ENCODE data around the gene CDON. TPM values are rescaled to one million over a fixed set of nuclear protein-coding genes. Genes with fewer than 3 reads are reported as not detected.

Gene CDON
- total and polyA plus RNA-seq, 8 donors, result 8.6 to 16.3 (median 11.4) TPM

DNA sequence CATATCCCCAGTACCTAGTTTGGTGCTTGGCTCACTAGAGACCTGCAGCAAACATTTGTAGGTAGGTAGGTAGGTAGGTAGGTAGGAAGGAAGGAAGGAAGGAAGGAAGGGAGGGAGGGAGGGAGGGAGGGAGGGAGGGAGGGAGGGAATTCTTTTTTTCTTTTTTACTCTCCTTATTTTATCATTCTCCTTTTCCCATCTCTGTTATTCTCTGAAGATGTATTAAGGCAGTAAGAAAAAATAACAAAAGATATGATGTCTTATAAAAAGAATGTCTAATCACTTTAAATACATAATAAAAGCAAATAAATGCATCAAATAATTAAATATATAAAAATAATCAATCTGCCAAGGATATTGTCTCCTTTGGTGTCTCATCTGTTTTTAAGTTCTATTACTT is 88.4 kb downstream of the CDON start:
- Histone ChIP-seq H3K4me1 (no peaks in the 10 kb centered on the region), H3K9me3 (no peaks in the 10 kb centered on the region), H3K4me3 (no peak overlapping the region), H3K36me3 (no peaks in the 10 kb centered on the region), H3K27me3 (no peaks in the 10 kb centered on the region), H3K27ac (no peak overlapping the region)
- DNase-seq (no peak), ATAC-seq (no peak)
- TF ChIP-seq, protein P1, sequence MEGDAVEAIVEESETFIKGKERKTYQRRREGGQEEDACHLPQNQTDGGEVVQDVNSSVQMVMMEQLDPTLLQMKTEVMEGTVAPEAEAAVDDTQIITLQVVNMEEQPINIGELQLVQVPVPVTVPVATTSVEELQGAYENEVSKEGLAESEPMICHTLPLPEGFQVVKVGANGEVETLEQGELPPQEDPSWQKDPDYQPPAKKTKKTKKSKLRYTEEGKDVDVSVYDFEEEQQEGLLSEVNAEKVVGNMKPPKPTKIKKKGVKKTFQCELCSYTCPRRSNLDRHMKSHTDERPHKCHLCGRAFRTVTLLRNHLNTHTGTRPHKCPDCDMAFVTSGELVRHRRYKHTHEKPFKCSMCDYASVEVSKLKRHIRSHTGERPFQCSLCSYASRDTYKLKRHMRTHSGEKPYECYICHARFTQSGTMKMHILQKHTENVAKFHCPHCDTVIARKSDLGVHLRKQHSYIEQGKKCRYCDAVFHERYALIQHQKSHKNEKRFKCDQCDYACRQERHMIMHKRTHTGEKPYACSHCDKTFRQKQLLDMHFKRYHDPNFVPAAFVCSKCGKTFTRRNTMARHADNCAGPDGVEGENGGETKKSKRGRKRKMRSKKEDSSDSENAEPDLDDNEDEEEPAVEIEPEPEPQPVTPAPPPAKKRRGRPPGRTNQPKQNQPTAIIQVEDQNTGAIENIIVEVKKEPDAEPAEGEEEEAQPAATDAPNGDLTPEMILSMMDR (IDR thresholded peaks at IDR 0.05), result no peak
- intact Hi-C loops (cut with DNase I), result no loop called here

DNA sequence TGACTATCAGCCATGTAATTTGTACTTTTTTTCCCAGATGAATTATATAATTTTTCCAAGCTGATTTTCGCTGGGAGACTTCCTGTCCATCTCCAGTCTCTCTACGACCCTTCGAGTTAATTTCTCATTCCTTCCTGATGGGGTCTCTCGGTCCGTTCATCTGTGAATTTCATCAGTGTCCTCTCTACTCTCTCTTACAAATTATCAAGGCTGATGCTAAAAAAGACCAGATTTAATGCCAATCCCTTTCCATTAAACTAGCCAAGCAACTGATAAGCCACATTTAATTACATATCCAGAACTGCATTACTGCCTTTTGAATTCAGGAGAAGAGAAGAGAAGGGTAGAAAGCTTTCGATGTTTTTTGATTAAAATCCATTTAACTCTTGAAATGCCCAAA is 91.0 kb downstream of the CDON start:
- TF ChIP-seq, protein P1 (IDR thresholded peaks at IDR 0.05), result no peak
- ATAC-seq (no peak), DNase-seq (peak in 1 of 4 donors; percentile 51)
- H3K9me3 ChIP-seq, result no peaks in the 10 kb centered on the region
- intact Hi-C loops (cut with DNase I), result no loop called here
- no peaks in the 10 kb centered on the region for H3K27me3 ChIP-seq
- H3K27ac ChIP-seq, result no peak overlapping the region
- no peaks in the 10 kb centered on the region for H3K36me3 ChIP-seq
- H3K4me1 ChIP-seq, result peaks cover 0 to 8% of the 10 kb centered on the region in 2 donors
- H3K4me3 ChIP-seq, result no peak overlapping the region

DNA sequence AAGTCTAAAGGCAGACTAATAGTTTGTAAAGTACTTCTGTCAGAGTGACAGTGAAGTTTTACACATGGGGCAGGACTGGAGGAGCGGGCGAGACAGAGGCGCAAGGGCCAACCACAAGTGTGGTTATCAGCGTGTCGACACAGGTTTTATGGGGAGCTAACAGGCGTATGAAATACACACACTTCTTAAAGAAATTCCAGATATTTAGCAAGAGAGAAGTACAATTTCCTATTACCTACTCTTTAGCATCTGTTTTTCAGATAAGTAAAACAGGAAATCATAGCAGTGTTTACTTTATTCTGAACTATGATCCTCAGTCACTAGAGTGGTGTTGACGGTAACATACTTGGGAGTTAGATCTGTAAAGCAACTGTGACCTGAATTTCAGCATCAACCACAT is 94.3 kb downstream of the CDON start:
- DNase-seq (peak in 2 of 4 donors; percentile 77 to 86), ATAC-seq (peak; percentile 80)
- H3K36me3 ChIP-seq, result no peaks in the 10 kb centered on the region
- intact Hi-C loops (cut with DNase I), result no loop called here
- peaks cover 0 to 8% of the 10 kb centered on the region in 2 donors for H3K4me1 ChIP-seq
- H3K4me3 ChIP-seq, result no peak overlapping the region
- H3K27ac ChIP-seq, result peak overlapping the region in 1 of 2 donors; percentile 19
- H3K27me3 ChIP-seq, result no peaks in the 10 kb centered on the region
- no peaks in the 10 kb centered on the region for H3K9me3 ChIP-seq
- TF ChIP-seq, protein P1 (IDR thresholded peaks at IDR 0.05), result no peak

DNA sequence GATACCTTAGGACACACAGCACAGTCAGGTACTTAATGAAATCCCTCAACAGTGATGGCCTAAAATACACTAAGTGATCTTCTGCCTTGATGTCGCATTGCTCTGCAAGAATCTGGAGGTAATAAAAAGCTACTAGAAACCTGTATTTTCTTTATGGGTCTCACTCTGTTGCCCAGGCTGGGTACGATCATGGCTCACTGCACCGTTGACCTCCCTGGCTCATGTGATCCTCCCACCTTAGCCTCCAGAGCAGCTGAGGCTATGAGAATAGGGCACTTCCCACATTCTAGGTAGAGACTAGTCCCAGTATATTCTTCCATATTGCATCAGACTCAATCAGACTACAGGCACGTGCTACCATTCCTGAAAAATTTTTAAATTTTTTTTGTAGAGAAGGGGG is 95.2 kb downstream of the CDON start:
- TF ChIP-seq, protein P1 (IDR thresholded peaks at IDR 0.05), result no peak
- intact Hi-C loops (cut with DNase I), result no loop called here
- Histone ChIP-seq H3K27me3 (no peaks in the 10 kb centered on the region), H3K36me3 (no peaks in the 10 kb centered on the region), H3K27ac (no peak overlapping the region), H3K4me1 (peaks cover 0 to 8% of the 10 kb centered on the region in 2 donors), H3K4me3 (no peak overlapping the region), H3K9me3 (peaks cover 0 to 7% of the 10 kb centered on the region in 2 donors)
- ATAC-seq, result no peak
- DNase-seq, result no peak

DNA sequence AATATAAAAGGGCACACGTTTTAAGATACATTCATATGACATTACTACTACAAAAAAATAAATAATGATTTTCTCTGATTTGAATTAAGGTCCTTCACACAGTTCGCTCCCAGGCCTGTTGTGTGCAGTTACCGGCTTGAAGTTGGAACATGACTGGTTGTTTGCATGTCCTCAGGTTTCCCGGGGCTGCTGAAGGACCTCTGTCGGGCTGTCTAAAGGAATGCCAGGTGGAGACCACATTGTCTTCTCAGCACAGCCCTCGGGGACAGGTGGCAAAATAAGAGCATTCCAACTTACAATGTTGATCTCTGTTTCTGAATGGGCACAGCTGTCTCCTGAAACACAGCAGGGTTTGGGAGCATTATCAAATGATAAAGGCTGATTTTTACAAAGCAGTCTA is 101.9 kb downstream of the CDON start:
- no peak for DNase-seq
- Histone ChIP-seq H3K4me3 (no peak overlapping the region), H3K9me3 (peaks cover 0 to 11% of the 10 kb centered on the region in 2 donors), H3K4me1 (no peaks in the 10 kb centered on the region), H3K27me3 (no peaks in the 10 kb centered on the region), H3K36me3 (no peaks in the 10 kb centered on the region), H3K27ac (no peak overlapping the region)
- no peak for ATAC-seq
- intact Hi-C loops (cut with DNase I), result no loop called here
- TF ChIP-seq, protein P1 (IDR thresholded peaks at IDR 0.05), result no peak

Data from left lung (tissue), 10 donors.